OCI-LY3 (cell line): ENCODE results near the gene INHBB.

Experiments
- H2AFZ ChIP-seq: fragments of 200-600, 300-600 bp; shearing (Covaris generic); 2 replicates; pipeline ENCODE4 v1.6.0; 2014; ENCODE audit warnings: antibody characterized with exemption, low read depth, low read length
- H3K27ac ChIP-seq: fragments of 200-600, 300-600 bp; sonication (generic); 2 replicates; pipeline ENCODE4 v1.5.1; 2014; ENCODE audit warnings: mild to moderate bottlenecking, low read length, moderate library complexity, mixed read lengths
- H3K27me3 ChIP-seq: fragments of 200-600, 300-600 bp; sonication (generic); 2 replicates; pipeline ENCODE4 v1.6.1; 2014; ENCODE audit warnings: low read depth, low read length, mixed read lengths
- H3K36me3 ChIP-seq: fragments of 200-600, 300-600 bp; sonication (generic); replicated peaks from 2 replicates; pipeline ENCODE3; 2014; ENCODE audit warnings: low read depth, low read length, mixed read lengths
- H3K4me1 ChIP-seq: fragments of 300-600, 200-600 bp; sonication (generic); 2 replicates; pipeline ENCODE4 v1.6.1; 2014; ENCODE audit warnings: low read length, mixed read lengths
- H3K4me2 ChIP-seq: fragments of 200-600, 300-600 bp; sonication (generic); 2 replicates; pipeline ENCODE4 v1.6.1; 2014; ENCODE audit warnings: low read length, mixed read lengths
- H3K4me3 ChIP-seq: fragments of 300-600, 200-600 bp; sonication (generic); 2 replicates; pipeline ENCODE4 v1.5.1; 2014; ENCODE audit warnings: antibody characterized with exemption, mild to moderate bottlenecking, low read length, moderate library complexity
- H3K79me2 ChIP-seq: fragments of 300-600, 200-600 bp; shearing (Covaris generic); 2 replicates; pipeline ENCODE4 v1.6.1; 2014; ENCODE audit warnings: mild to moderate bottlenecking, low read length, mixed read lengths
- H3K9ac ChIP-seq: fragments of 300-600, 200-600 bp; shearing (Covaris generic); 2 replicates; pipeline ENCODE4 v1.6.0; 2014; ENCODE audit warnings: mild to moderate bottlenecking, low read length, moderate library complexity
- H3K9me3 ChIP-seq: fragments of 200-600, 300-600 bp; shearing (Covaris generic); 2 replicates; pipeline ENCODE4 v1.6.1; 2014; ENCODE audit warnings: low read length, mixed read lengths; ENCODE audit not compliant: insufficient read depth
- H4K20me1 ChIP-seq: fragments of 200-600, 300-600 bp; sonication (generic); 2 replicates; pipeline ENCODE4 v1.6.1; 2016; ENCODE audit warnings: low read length, mixed read lengths; ENCODE audit not compliant: insufficient read depth
- EZH2phosphoT487 ChIP-seq: fragments of 200-600 bp; shearing (Covaris generic); IDR thresholded peaks from 2 replicates; pipeline ENCODE4 v1.6.1; 2018; ENCODE audit warnings: antibody characterized with exemption, mixed run types, low read depth
- TF ChIP-seq, protein P1 (sequence below): fragments of 200-600, 300-600 bp; sonication (generic); IDR thresholded peaks from 2 replicates; pipeline ENCODE4 v1.5.1; 2014; ENCODE audit warnings: antibody characterized with exemption, low read length, low read depth

The INHBB gene

DNA sequence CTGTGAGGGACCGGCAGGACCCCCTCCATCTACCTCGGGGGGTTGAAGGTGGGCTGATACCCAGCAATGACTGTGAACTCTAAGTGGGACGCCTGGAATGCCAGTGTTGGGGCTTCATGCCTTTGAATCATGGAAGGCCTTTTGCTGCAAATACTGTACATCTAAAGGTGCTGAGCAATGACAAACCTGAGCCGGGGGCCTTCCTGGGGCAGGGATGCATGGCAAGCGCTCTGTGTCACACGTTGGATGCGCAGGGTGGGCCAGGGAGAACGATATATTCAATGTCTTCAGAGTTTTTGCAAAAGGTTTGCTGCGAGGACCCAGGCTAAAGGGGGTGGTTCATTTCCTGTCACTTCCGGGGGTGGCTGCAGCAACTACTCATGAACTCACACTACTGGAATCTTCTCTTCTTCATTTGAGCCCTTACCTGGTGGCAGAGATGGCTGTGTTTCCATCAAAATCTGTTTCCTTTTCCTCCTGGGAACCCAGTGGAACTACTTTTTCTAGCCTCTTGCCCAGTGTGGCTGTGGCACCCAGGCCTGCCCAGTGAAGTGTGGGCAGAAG is 24.1 kb upstream of the INHBB start:
- no peaks in the 10 kb centered on the region for H3K9me3 ChIP-seq
- TF ChIP-seq, protein P1, sequence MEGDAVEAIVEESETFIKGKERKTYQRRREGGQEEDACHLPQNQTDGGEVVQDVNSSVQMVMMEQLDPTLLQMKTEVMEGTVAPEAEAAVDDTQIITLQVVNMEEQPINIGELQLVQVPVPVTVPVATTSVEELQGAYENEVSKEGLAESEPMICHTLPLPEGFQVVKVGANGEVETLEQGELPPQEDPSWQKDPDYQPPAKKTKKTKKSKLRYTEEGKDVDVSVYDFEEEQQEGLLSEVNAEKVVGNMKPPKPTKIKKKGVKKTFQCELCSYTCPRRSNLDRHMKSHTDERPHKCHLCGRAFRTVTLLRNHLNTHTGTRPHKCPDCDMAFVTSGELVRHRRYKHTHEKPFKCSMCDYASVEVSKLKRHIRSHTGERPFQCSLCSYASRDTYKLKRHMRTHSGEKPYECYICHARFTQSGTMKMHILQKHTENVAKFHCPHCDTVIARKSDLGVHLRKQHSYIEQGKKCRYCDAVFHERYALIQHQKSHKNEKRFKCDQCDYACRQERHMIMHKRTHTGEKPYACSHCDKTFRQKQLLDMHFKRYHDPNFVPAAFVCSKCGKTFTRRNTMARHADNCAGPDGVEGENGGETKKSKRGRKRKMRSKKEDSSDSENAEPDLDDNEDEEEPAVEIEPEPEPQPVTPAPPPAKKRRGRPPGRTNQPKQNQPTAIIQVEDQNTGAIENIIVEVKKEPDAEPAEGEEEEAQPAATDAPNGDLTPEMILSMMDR, result no peak
- no peak for TF ChIP-seq EZH2phosphoT487
- no peaks in the 10 kb centered on the region for H3K36me3 ChIP-seq
- no peak overlapping the region for H3K4me2 ChIP-seq
- no peaks in the 10 kb centered on the region for H3K4me1 ChIP-seq
- H3K9ac ChIP-seq, result no peak overlapping the region
- no peaks in the 10 kb centered on the region for H3K79me2 ChIP-seq
- H2AFZ ChIP-seq, result no peak overlapping the region
- H3K27ac ChIP-seq, result no peak overlapping the region
- no peaks in the 10 kb centered on the region for H4K20me1 ChIP-seq
- H3K4me3 ChIP-seq, result no peak overlapping the region
- no peaks in the 10 kb centered on the region for H3K27me3 ChIP-seq

DNA sequence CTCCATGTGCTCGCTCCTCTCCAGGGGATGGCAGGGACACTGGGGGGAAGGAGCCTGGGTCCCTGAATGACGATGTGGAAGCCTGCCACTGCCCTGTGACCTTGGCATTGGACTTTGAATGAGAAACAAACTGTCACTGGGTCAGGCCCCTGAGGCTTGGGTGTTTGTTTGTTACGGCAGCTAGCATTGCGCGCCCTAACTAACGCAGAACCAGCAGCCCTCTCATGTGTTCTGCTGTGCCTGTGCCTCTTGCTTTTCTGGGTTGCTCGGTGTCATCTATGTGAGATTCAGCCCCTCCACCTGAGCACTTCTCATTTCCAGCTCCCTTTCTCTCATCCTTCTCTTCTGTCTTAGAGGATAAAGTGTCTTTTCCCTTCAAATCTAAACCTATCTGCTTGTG is 23.6 kb upstream of the INHBB start:
- H3K79me2 ChIP-seq, result no peaks in the 10 kb centered on the region
- no peak for TF ChIP-seq EZH2phosphoT487
- TF ChIP-seq, protein P1, result no peak
- H3K9me3 ChIP-seq, result no peaks in the 10 kb centered on the region
- no peaks in the 10 kb centered on the region for H3K27me3 ChIP-seq
- H3K36me3 ChIP-seq, result no peaks in the 10 kb centered on the region
- H3K27ac ChIP-seq, result no peak overlapping the region
- no peak overlapping the region for H2AFZ ChIP-seq
- H3K4me3 ChIP-seq, result no peak overlapping the region
- H4K20me1 ChIP-seq, result no peaks in the 10 kb centered on the region
- no peak overlapping the region for H3K9ac ChIP-seq
- no peak overlapping the region for H3K4me2 ChIP-seq
- H3K4me1 ChIP-seq, result no peaks in the 10 kb centered on the region

DNA sequence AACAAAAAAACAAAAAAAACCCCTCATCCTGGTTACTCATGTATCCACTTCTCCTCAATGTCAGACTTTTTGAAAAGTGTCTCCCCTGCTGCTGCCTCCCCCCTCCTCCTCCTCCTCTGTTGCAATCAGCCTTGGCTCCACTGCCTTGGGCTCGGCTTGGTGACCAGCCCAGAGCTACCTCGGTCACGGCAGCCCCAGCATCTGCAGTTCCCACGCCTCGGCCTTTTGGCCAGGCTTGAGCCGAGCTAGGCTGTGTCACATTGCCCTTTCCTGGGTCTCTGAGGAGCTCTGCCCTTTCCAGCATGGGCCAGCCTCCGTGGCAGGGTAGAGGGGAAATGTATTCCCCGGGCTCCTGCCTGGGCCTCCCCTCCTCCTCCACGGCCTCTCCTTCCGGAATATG is 22.7 kb upstream of the INHBB start:
- H3K36me3 ChIP-seq, result no peaks in the 10 kb centered on the region
- no peak overlapping the region for H2AFZ ChIP-seq
- no peak overlapping the region for H3K4me3 ChIP-seq
- H3K9me3 ChIP-seq, result no peaks in the 10 kb centered on the region
- no peaks in the 10 kb centered on the region for H3K27me3 ChIP-seq
- no peak overlapping the region for H3K9ac ChIP-seq
- no peaks in the 10 kb centered on the region for H3K79me2 ChIP-seq
- H3K4me1 ChIP-seq, result no peaks in the 10 kb centered on the region
- H3K27ac ChIP-seq, result no peak overlapping the region
- H3K4me2 ChIP-seq, result no peak overlapping the region
- no peaks in the 10 kb centered on the region for H4K20me1 ChIP-seq
- TF ChIP-seq, protein P1, result no peak
- TF ChIP-seq EZH2phosphoT487, result no peak

DNA sequence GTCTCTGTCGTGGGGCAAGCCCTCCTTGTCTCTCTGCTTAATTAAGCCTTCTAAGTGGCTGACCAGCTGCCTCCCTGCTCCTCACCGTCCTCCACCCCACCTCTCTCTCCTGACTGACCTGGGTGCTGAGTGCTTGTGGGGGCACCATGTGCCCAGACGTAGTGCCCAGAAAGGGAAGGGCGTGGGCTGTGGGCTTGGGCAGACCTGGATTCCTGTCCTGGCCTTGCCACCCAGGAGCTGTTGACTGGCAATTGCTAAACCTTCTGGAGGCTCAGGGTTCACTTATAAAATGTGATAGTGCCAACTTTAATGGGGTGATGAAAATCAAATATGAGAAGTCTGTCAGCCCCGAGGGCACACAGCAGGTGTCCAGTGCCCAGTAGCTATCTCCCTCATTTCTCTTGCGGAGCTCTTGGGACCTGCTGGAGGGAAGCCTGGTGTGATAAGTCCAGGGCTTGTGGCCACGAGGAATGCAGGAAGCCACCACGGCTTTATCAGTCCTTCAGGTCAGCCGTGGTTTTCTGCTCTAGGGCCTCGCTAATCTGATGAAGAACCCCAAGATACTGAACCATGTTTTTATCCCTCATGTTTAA is 22.0 kb upstream of the INHBB start:
- no peaks in the 10 kb centered on the region for H3K4me1 ChIP-seq
- no peak overlapping the region for H2AFZ ChIP-seq
- no peaks in the 10 kb centered on the region for H4K20me1 ChIP-seq
- H3K9me3 ChIP-seq, result no peaks in the 10 kb centered on the region
- H3K4me3 ChIP-seq, result no peak overlapping the region
- H3K27ac ChIP-seq, result no peak overlapping the region
- H3K9ac ChIP-seq, result no peak overlapping the region
- H3K4me2 ChIP-seq, result no peak overlapping the region
- no peaks in the 10 kb centered on the region for H3K36me3 ChIP-seq
- H3K79me2 ChIP-seq, result no peaks in the 10 kb centered on the region
- H3K27me3 ChIP-seq, result no peaks in the 10 kb centered on the region
- TF ChIP-seq EZH2phosphoT487, result no peak
- TF ChIP-seq, protein P1, result no peak
